PFSK-1 (cell line): ENCODE measurements around the gene LRRC27.

Experiments
- FOXP2 ChIP-seq: optimal IDR thresholded peaks from 2 replicates; pipeline ENCODE3; 2011; ENCODE audit warnings: borderline replicate concordance, control low read depth, inconsistent platforms; ENCODE audit not compliant: insufficient read depth; ENCODE audit errors: extremely low read length, extremely low read depth
- POLR2AphosphoS5 ChIP-seq: IDR thresholded peaks from 2 replicates; pipeline ENCODE4 v1.6.1; 2012; ENCODE audit warnings: low read depth, mild to moderate bottlenecking, control low read depth, low read length, moderate library complexity
- REST ChIP-seq, 2 experiments: IDR thresholded peaks; 2 replicates each; pipeline versions ENCODE4 v1.6.1 to v1.8.0; 2011 to 2012; ENCODE audit warnings: low read depth in 2 of 2, low read length in 2 of 2, control low read depth in 1 of 2, inconsistent platforms in 1 of 2, mild to moderate bottlenecking in 1 of 2, moderate library complexity in 1 of 2; ENCODE audit not compliant: insufficient read depth in 1 of 2
- SIN3A ChIP-seq: IDR thresholded peaks from 2 replicates; pipeline ENCODE4 v1.6.1; 2012; ENCODE audit warnings: mild to moderate bottlenecking, low read length, moderate library complexity, borderline replicate concordance; ENCODE audit not compliant: insufficient read depth
- TAF1 ChIP-seq: IDR thresholded peaks from 2 replicates; pipeline ENCODE4 v1.6.1; 2012; ENCODE audit warnings: low read length, control low read depth, borderline replicate concordance; ENCODE audit not compliant: insufficient read depth

Gene LRRC27

GRCh38 chr10:132415255-132415654 lies 83.3 kb downstream of the LRRC27 start:
- no peak for TF ChIP-seq TAF1
- TF ChIP-seq POLR2AphosphoS5: no peak
- TF ChIP-seq FOXP2: no peak
- no peak for TF ChIP-seq SIN3A
- no peak for TF ChIP-seq REST (IDR thresholded peaks at IDR 0.05; ENCODE audit: insufficient read depth in 1 of 2, low read depth in 2 of 2, low read length in 2 of 2)

- TF ChIP-seq TAF1 (no peak), SIN3A (no peak), FOXP2 (no peak), REST (IDR thresholded peaks at IDR 0.05; ENCODE audit: insufficient read depth in 1 of 2, low read depth in 2 of 2, low read length in 2 of 2) (no peak), POLR2AphosphoS5 (no peak)
Measured at GRCh38 chr10:132415956-132416355, 84.0 kb downstream of the LRRC27 start.

GRCh38 chr10:132416566-132417256 lies 84.7 kb downstream of the LRRC27 start:
- TF ChIP-seq FOXP2: no peak
- TF ChIP-seq POLR2AphosphoS5: no peak
- TF ChIP-seq SIN3A: no peak
- TF ChIP-seq REST (IDR thresholded peaks at IDR 0.05; ENCODE audit: insufficient read depth in 1 of 2, low read depth in 2 of 2, low read length in 2 of 2): no peak
- no peak for TF ChIP-seq TAF1

GRCh38 chr10:132417257-132417910 lies 85.4 kb downstream of the LRRC27 start:
- TF ChIP-seq TAF1 (no peak), POLR2AphosphoS5 (no peak), SIN3A (no peak), FOXP2 (no peak), REST (IDR thresholded peaks at IDR 0.05; ENCODE audit: insufficient read depth in 1 of 2, low read depth in 2 of 2, low read length in 2 of 2) (no peak)

- no peak for TF ChIP-seq REST (IDR thresholded peaks at IDR 0.05; ENCODE audit: insufficient read depth in 1 of 2, low read depth in 2 of 2, low read length in 2 of 2)
- TF ChIP-seq FOXP2: no peak
- no peak for TF ChIP-seq TAF1
Measured at GRCh38 chr10:132417957-132418441, 86.0 kb downstream of the LRRC27 start.
